ENCODE results near the gene BCL2.
"Not testable (repeated sequence)": the region's sequence is repeated elsewhere in the genome, so short reads cannot be mapped to it uniquely, and the experiment has no call there.

The BCL2 gene

GRCh38 chr18:63245600-63245999 lies 74.0 kb downstream of the BCL2 start:
- H3K27me3 ChIP-seq (ENCODE audit: control insufficient read depth in 1 of 2, insufficient read depth in 2 of 2, low read length in 2 of 2) = no peaks in the 10 kb centered on the region
- H3K27ac ChIP-seq (ENCODE audit: low read depth, low read length) = no peak overlapping the region
- H3K36me3 ChIP-seq (ENCODE audit: insufficient read depth, low read length) = no peaks in the 10 kb centered on the region
- no peak overlapping the region for H3K9ac ChIP-seq (ENCODE audit: low read length)
- no peak overlapping the region for H3K4me3 ChIP-seq (ENCODE audit: low read depth in 1 of 2, low read length in 2 of 2)
- H3K9me3 ChIP-seq (ENCODE audit: low read length) = no peaks in the 10 kb centered on the region
- peaks cover 5% of the 10 kb centered on the region for H3K4me1 ChIP-seq (ENCODE audit: insufficient read depth, low read length)

- H3K4me1 ChIP-seq (ENCODE audit: insufficient read depth, low read length) = peaks cover 5% of the 10 kb centered on the region
- no peak overlapping the region for H3K4me3 ChIP-seq (ENCODE audit: low read depth in 1 of 2, low read length in 2 of 2)
- H3K36me3 ChIP-seq (ENCODE audit: insufficient read depth, low read length) = no peaks in the 10 kb centered on the region
- H3K9me3 ChIP-seq (ENCODE audit: low read length) = no peaks in the 10 kb centered on the region
- no peak overlapping the region for H3K27ac ChIP-seq (ENCODE audit: low read depth, low read length)
- no peak overlapping the region for H3K9ac ChIP-seq (ENCODE audit: low read length)
- H3K27me3 ChIP-seq (ENCODE audit: control insufficient read depth in 1 of 2, insufficient read depth in 2 of 2, low read length in 2 of 2) = no peaks in the 10 kb centered on the region
Measured at GRCh38 chr18:63244607-63245006, 75.0 kb downstream of the BCL2 start.

GRCh38 chr18:63241760-63242159 lies 77.8 kb downstream of the BCL2 start:
- Histone ChIP-seq H3K36me3 (ENCODE audit: insufficient read depth, low read length) (no peaks in the 10 kb centered on the region), H3K4me1 (ENCODE audit: insufficient read depth, low read length) (peaks cover 22% of the 10 kb centered on the region), H3K9me3 (ENCODE audit: low read length) (no peaks in the 10 kb centered on the region), H3K4me3 (ENCODE audit: low read depth in 1 of 2, low read length in 2 of 2) (no peak overlapping the region), H3K27me3 (ENCODE audit: control insufficient read depth in 1 of 2, insufficient read depth in 2 of 2, low read length in 2 of 2) (no peaks in the 10 kb centered on the region), H3K9ac (ENCODE audit: low read length) (no peak overlapping the region), H3K27ac (ENCODE audit: low read depth, low read length) (no peak overlapping the region)

- Histone ChIP-seq H3K4me3 (ENCODE audit: low read depth in 1 of 2, low read length in 2 of 2) (no peak overlapping the region), H3K36me3 (ENCODE audit: insufficient read depth, low read length) (no peaks in the 10 kb centered on the region), H3K27me3 (ENCODE audit: control insufficient read depth in 1 of 2, insufficient read depth in 2 of 2, low read length in 2 of 2) (no peaks in the 10 kb centered on the region), H3K9me3 (ENCODE audit: low read length) (no peaks in the 10 kb centered on the region), H3K9ac (ENCODE audit: low read length) (no peak overlapping the region), H3K4me1 (ENCODE audit: insufficient read depth, low read length) (peaks cover 22% of the 10 kb centered on the region), H3K27ac (ENCODE audit: low read depth, low read length) (no peak overlapping the region)
Measured at GRCh38 chr18:63241317-63241712, 78.3 kb downstream of the BCL2 start.

- Histone ChIP-seq H3K9me3 (ENCODE audit: low read length) (no peaks in the 10 kb centered on the region), H3K4me1 (ENCODE audit: insufficient read depth, low read length) (peaks cover 22% of the 10 kb centered on the region), H3K9ac (ENCODE audit: low read length) (no peak overlapping the region), H3K27ac (ENCODE audit: low read depth, low read length) (no peak overlapping the region), H3K27me3 (ENCODE audit: control insufficient read depth in 1 of 2, insufficient read depth in 2 of 2, low read length in 2 of 2) (no peaks in the 10 kb centered on the region), H3K4me3 (ENCODE audit: low read depth in 1 of 2, low read length in 2 of 2) (no peak overlapping the region), H3K36me3 (ENCODE audit: insufficient read depth, low read length) (no peaks in the 10 kb centered on the region)
Measured at GRCh38 chr18:63240531-63241316, 78.8 kb downstream of the BCL2 start.

- no peak overlapping the region for H3K27ac ChIP-seq (ENCODE audit: low read depth, low read length)
- H3K27me3 ChIP-seq (ENCODE audit: control insufficient read depth in 1 of 2, insufficient read depth in 2 of 2, low read length in 2 of 2) = no peaks in the 10 kb centered on the region
- H3K9ac ChIP-seq (ENCODE audit: low read length) = no peak overlapping the region
- no peaks in the 10 kb centered on the region for H3K9me3 ChIP-seq (ENCODE audit: low read length)
- H3K36me3 ChIP-seq (ENCODE audit: insufficient read depth, low read length) = no peaks in the 10 kb centered on the region
- H3K4me1 ChIP-seq (ENCODE audit: insufficient read depth, low read length) = peaks cover 22% of the 10 kb centered on the region
- H3K4me3 ChIP-seq (ENCODE audit: low read depth in 1 of 2, low read length in 2 of 2) = peak overlapping the region in 1 of 2 donors; percentile 34
Measured at GRCh38 chr18:63238693-63239075, 80.9 kb downstream of the BCL2 start.

GRCh38 chr18:63237881-63238692 lies 81.5 kb downstream of the BCL2 start:
- H3K9ac ChIP-seq (ENCODE audit: low read length) = no peak overlapping the region
- no peaks in the 10 kb centered on the region for H3K27me3 ChIP-seq (ENCODE audit: control insufficient read depth in 1 of 2, insufficient read depth in 2 of 2, low read length in 2 of 2)
- H3K27ac ChIP-seq (ENCODE audit: low read depth, low read length) = peak overlapping the region; percentile 50
- peaks cover 22% of the 10 kb centered on the region for H3K4me1 ChIP-seq (ENCODE audit: insufficient read depth, low read length)
- no peaks in the 10 kb centered on the region for H3K9me3 ChIP-seq (ENCODE audit: low read length)
- peak overlapping the region in 1 of 2 donors; percentile 34 for H3K4me3 ChIP-seq (ENCODE audit: low read depth in 1 of 2, low read length in 2 of 2)
- no peaks in the 10 kb centered on the region for H3K36me3 ChIP-seq (ENCODE audit: insufficient read depth, low read length)

- Histone ChIP-seq H3K4me1 (ENCODE audit: insufficient read depth, low read length) (peaks cover 26% of the 10 kb centered on the region), H3K4me3 (ENCODE audit: low read depth in 1 of 2, low read length in 2 of 2) (peak overlapping the region in 1 of 2 donors; percentile 34), H3K36me3 (ENCODE audit: insufficient read depth, low read length) (no peaks in the 10 kb centered on the region), H3K27ac (ENCODE audit: low read depth, low read length) (peak overlapping the region; percentile 50), H3K9ac (ENCODE audit: low read length) (no peak overlapping the region), H3K9me3 (ENCODE audit: low read length) (no peaks in the 10 kb centered on the region), H3K27me3 (ENCODE audit: control insufficient read depth in 1 of 2, insufficient read depth in 2 of 2, low read length in 2 of 2) (no peaks in the 10 kb centered on the region)
Measured at GRCh38 chr18:63236921-63237846, 82.4 kb downstream of the BCL2 start.

GRCh38 chr18:63236406-63236805 lies 83.2 kb downstream of the BCL2 start:
- H3K36me3 ChIP-seq (ENCODE audit: insufficient read depth, low read length) = no peaks in the 10 kb centered on the region
- peak overlapping the region; percentile 42 for H3K27ac ChIP-seq (ENCODE audit: low read depth, low read length)
- H3K4me1 ChIP-seq (ENCODE audit: insufficient read depth, low read length) = peaks cover 26% of the 10 kb centered on the region
- H3K4me3 ChIP-seq (ENCODE audit: low read depth in 1 of 2, low read length in 2 of 2) = no peak overlapping the region
- H3K27me3 ChIP-seq (ENCODE audit: control insufficient read depth in 1 of 2, insufficient read depth in 2 of 2, low read length in 2 of 2) = no peaks in the 10 kb centered on the region
- no peak overlapping the region for H3K9ac ChIP-seq (ENCODE audit: low read length)
- no peaks in the 10 kb centered on the region for H3K9me3 ChIP-seq (ENCODE audit: low read length)

GRCh38 chr18:63235920-63236319 lies 83.6 kb downstream of the BCL2 start:
- not testable (repeated sequence) for H3K27me3 ChIP-seq (ENCODE audit: control insufficient read depth in 1 of 2, insufficient read depth in 2 of 2, low read length in 2 of 2); H3K36me3 ChIP-seq (ENCODE audit: insufficient read depth, low read length); H3K27ac ChIP-seq (ENCODE audit: low read depth, low read length); H3K4me3 ChIP-seq (ENCODE audit: low read depth in 1 of 2, low read length in 2 of 2); H3K9ac ChIP-seq (ENCODE audit: low read length); H3K9me3 ChIP-seq (ENCODE audit: low read length)
- peaks cover 26% of the 10 kb centered on the region for H3K4me1 ChIP-seq (ENCODE audit: insufficient read depth, low read length)

GRCh38 chr18:63234841-63235240 lies 84.7 kb downstream of the BCL2 start:
- H3K4me3 ChIP-seq (ENCODE audit: low read depth in 1 of 2, low read length in 2 of 2) = no peak overlapping the region
- no peaks in the 10 kb centered on the region for H3K36me3 ChIP-seq (ENCODE audit: insufficient read depth, low read length)
- no peak overlapping the region for H3K9ac ChIP-seq (ENCODE audit: low read length)
- peaks cover 29% of the 10 kb centered on the region for H3K4me1 ChIP-seq (ENCODE audit: insufficient read depth, low read length)
- no peaks in the 10 kb centered on the region for H3K27me3 ChIP-seq (ENCODE audit: control insufficient read depth in 1 of 2, insufficient read depth in 2 of 2, low read length in 2 of 2)
- H3K27ac ChIP-seq (ENCODE audit: low read depth, low read length) = no peak overlapping the region
- H3K9me3 ChIP-seq (ENCODE audit: low read length) = no peaks in the 10 kb centered on the region

All from muscle layer of colon (tissue), 2 donors.